WTC11 (cell line): ENCODE data around the gene GRM7. TPM values are rescaled to one million over a fixed set of nuclear protein-coding genes. Genes with fewer than 3 reads are reported as not detected.

ENCODE experiments used
- ATAC-seq: fragments of 200-7000 bp; cut with Tn5 transposase; 2 replicates; pipeline ENCODE4 v1.10.0; 2021; ENCODE audit warnings: mild to moderate bottlenecking, moderate library complexity
- CTCF ChIA-PET: fragments of 300-600 bp; sonication (Branson Sonifier 250); formaldehyde crosslinking; loops from one replicate; lab custom pipeline; 2021; ENCODE audit warnings: antibody characterized with exemption; lab: Charles Lee
- POLR2A ChIA-PET: fragments of 350-600 bp; sonication (Branson Sonifier 250); formaldehyde crosslinking; loops from one replicate; lab custom pipeline; 2021; ENCODE audit warnings: antibody characterized with exemption; lab: Charles Lee
- DNase-seq: peaks from one replicate; pipeline ENCODE4 v3.0.0; 2021; ENCODE audit warnings: low spot score
- H3K27ac Mint-ChIP-seq: 2 replicates; pipeline ENCODE4 v1.8.0; 2021; ENCODE audit warnings: mixed read lengths
- H3K27me3 Mint-ChIP-seq: 2 replicates; pipeline ENCODE4 v1.8.0; 2021; ENCODE audit warnings: low read depth, mild to moderate bottlenecking, moderate library complexity, mixed read lengths
- H3K36me3 Mint-ChIP-seq: 2 replicates; pipeline ENCODE4 v1.8.0; 2021; ENCODE audit warnings: mixed read lengths
- H3K4me1 Mint-ChIP-seq: 2 replicates; pipeline ENCODE4 v1.8.0; 2022; ENCODE audit warnings: mixed read lengths
- H3K4me3 Mint-ChIP-seq: 2 replicates; pipeline ENCODE4 v1.8.0; 2021; ENCODE audit warnings: mild to moderate bottlenecking, moderate library complexity, mixed read lengths
- H3K9me3 Mint-ChIP-seq: 2 replicates; pipeline ENCODE4 v1.8.0; 2021; ENCODE audit warnings: mixed read lengths
- ATF3 ChIP-seq: sonication (generic); formaldehyde crosslinking; conservative IDR thresholded peaks from 2 replicates; pipeline ENCODE4 v1.8.1; 2022; ENCODE audit warnings: mild to moderate bottlenecking, missing genetic modification reagents
- E2F4 ChIP-seq: sonication (generic); formaldehyde crosslinking; IDR thresholded peaks from 2 replicates; pipeline ENCODE4 v1.8.1; 2022; ENCODE audit warnings: low read depth, mild to moderate bottlenecking, moderate library complexity, missing genetic modification reagents, borderline replicate concordance
- ETV6 ChIP-seq: sonication (generic); formaldehyde crosslinking; IDR thresholded peaks from 2 replicates; pipeline ENCODE4 v1.8.1; 2022; ENCODE audit warnings: mild to moderate bottlenecking, missing genetic modification reagents
- FOXP1 ChIP-seq: sonication (generic); formaldehyde crosslinking; IDR thresholded peaks from 2 replicates; pipeline ENCODE4 v1.8.0; 2022; ENCODE audit warnings: missing genetic modification reagents, mild to moderate bottlenecking, moderate library complexity, borderline replicate concordance
- HMGA2 ChIP-seq: fragments of 250-450 bp; sonication (Bioruptor Pico); IDR thresholded peaks from 2 replicates; pipeline ENCODE4 v1.4.0; 2021; ENCODE audit warnings: mild to moderate bottlenecking, moderate library complexity
- NR3C1 ChIP-seq: sonication (generic); formaldehyde crosslinking; conservative IDR thresholded peaks from 2 replicates; pipeline ENCODE4 v1.8.1; 2023; ENCODE audit warnings: low read depth, mild to moderate bottlenecking, missing genetic modification reagents
- OVOL2 ChIP-seq: fragments of 250-450 bp; sonication (Bioruptor Pico); IDR thresholded peaks from 2 replicates; pipeline ENCODE4 v1.9.0; 2021; ENCODE audit warnings: mild to moderate bottlenecking, borderline replicate concordance
- PRRX2 ChIP-seq: fragments of 250-450 bp; sonication (Bioruptor Pico); IDR thresholded peaks from 2 replicates; pipeline ENCODE4 v1.8.0; 2021; ENCODE audit warnings: mild to moderate bottlenecking
- RELA ChIP-seq: sonication (generic); formaldehyde crosslinking; IDR thresholded peaks from 2 replicates; pipeline ENCODE4 v1.8.1; 2022; ENCODE audit warnings: missing genetic modification reagents, mild to moderate bottlenecking, borderline replicate concordance
- ZNF121 ChIP-seq: sonication (generic); formaldehyde crosslinking; IDR thresholded peaks from 2 replicates; pipeline ENCODE4 v1.8.0; 2023; ENCODE audit warnings: missing genetic modification reagents
- ZNF263 ChIP-seq: sonication (generic); formaldehyde crosslinking; IDR thresholded peaks from 2 replicates; pipeline ENCODE4 v1.8.1; 2022; ENCODE audit warnings: low read depth, mild to moderate bottlenecking, moderate library complexity, missing genetic modification reagents
- ZNF317 ChIP-seq: sonication (generic); formaldehyde crosslinking; IDR thresholded peaks from 2 replicates; pipeline ENCODE4 v1.8.1; 2023; ENCODE audit warnings: low read depth, mild to moderate bottlenecking, moderate library complexity, missing genetic modification reagents, borderline replicate concordance
- ZNF423 ChIP-seq: fragments of 250-450 bp; sonication (Bioruptor Pico); IDR thresholded peaks from 2 replicates; pipeline ENCODE4 v2.1.2; 2022; ENCODE audit warnings: mild to moderate bottlenecking, moderate library complexity
- total RNA-seq: library from RNA; stranded (reverse); gene quantifications from 3 replicates; pipeline ENCODE4 v1.2.3, GENCODE V29; 2021
- TF ChIP-seq, protein P1 (sequence below): sonication (generic); formaldehyde crosslinking; IDR thresholded peaks from 2 replicates; pipeline ENCODE4 v1.8.1; 2022; ENCODE audit warnings: missing genetic modification reagents, borderline replicate concordance
- TF ChIP-seq, protein P2 (sequence below): sonication (generic); formaldehyde crosslinking; conservative IDR thresholded peaks from 2 replicates; pipeline ENCODE4 v1.8.1; 2023; ENCODE audit warnings: mild to moderate bottlenecking, low read depth, missing genetic modification reagents, moderate library complexity
- TF ChIP-seq, protein P3 (sequence below): fragments of 250-450 bp; sonication (Bioruptor Pico); IDR thresholded peaks from 2 replicates; pipeline ENCODE4 v2.1.2; 2022; ENCODE audit warnings: mild to moderate bottlenecking, moderate library complexity

GRM7 gene
- total RNA-seq, 1 experiment from 2014 or later, result 0.42 TPM

DNA sequence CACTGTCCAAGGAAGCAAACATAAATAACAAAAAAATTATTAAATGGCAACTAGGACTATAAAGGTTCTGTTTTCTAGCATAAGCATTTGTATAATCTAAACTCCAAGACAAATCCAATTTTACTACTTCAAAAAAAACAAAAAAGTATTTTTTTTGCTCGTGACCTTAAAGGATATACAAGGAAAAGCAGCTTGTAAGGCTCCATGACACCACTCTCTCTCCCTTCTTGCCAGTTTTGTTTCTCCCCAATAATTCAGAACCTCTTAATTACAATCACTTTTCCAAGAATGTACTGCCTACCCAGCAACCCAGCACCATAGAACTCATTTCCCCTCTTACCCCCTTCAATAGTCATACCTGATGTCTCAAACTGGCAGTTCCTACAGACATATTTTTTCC, 496.2 kb downstream of the GRM7 start:
- ATAC-seq (no peak), DNase-seq (no peak)
- ChIA-PET CTCF (no interaction called here), POLR2A (no interaction called here)
- TF ChIP-seq OVOL2 (CRISPR knock-in tag) (no peak), ZNF423 (CRISPR knock-in tag) (no peak), PRRX2 (CRISPR knock-in tag) (no peak), RELA (no peak), NR3C1 (CRISPR knock-in tag) (no peak), ATF3 (CRISPR knock-in tag) (no peak), ETV6 (no peak), ZNF263 (CRISPR knock-in tag) (no peak), FOXP1 (CRISPR knock-in tag) (no peak), ZNF317 (CRISPR knock-in tag) (no peak)
- TF ChIP-seq, protein P1, sequence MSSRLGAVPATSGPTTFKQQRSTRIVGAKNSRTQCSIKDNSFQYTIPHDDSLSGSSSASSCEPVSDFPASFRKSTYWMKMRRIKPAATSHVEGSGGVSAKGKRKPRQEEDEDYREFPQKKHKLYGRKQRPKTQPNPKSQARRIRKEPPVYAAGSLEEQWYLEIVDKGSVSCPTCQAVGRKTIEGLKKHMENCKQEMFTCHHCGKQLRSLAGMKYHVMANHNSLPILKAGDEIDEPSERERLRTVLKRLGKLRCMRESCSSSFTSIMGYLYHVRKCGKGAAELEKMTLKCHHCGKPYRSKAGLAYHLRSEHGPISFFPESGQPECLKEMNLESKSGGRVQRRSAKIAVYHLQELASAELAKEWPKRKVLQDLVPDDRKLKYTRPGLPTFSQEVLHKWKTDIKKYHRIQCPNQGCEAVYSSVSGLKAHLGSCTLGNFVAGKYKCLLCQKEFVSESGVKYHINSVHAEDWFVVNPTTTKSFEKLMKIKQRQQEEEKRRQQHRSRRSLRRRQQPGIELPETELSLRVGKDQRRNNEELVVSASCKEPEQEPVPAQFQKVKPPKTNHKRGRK (CRISPR knock-in tag), result no peak
- TF ChIP-seq, protein P2, sequence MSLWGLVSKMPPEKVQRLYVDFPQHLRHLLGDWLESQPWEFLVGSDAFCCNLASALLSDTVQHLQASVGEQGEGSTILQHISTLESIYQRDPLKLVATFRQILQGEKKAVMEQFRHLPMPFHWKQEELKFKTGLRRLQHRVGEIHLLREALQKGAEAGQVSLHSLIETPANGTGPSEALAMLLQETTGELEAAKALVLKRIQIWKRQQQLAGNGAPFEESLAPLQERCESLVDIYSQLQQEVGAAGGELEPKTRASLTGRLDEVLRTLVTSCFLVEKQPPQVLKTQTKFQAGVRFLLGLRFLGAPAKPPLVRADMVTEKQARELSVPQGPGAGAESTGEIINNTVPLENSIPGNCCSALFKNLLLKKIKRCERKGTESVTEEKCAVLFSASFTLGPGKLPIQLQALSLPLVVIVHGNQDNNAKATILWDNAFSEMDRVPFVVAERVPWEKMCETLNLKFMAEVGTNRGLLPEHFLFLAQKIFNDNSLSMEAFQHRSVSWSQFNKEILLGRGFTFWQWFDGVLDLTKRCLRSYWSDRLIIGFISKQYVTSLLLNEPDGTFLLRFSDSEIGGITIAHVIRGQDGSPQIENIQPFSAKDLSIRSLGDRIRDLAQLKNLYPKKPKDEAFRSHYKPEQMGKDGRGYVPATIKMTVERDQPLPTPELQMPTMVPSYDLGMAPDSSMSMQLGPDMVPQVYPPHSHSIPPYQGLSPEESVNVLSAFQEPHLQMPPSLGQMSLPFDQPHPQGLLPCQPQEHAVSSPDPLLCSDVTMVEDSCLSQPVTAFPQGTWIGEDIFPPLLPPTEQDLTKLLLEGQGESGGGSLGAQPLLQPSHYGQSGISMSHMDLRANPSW (CRISPR knock-in tag), result no peak
- Mint-ChIP-seq H3K9me3 (no peaks in the 10 kb centered on the region), H3K4me3 (no peak overlapping the region), H3K27me3 (no peaks in the 10 kb centered on the region), H3K36me3 (no peaks in the 10 kb centered on the region), H3K27ac (no peak overlapping the region), H3K4me1 (peaks cover 5% of the 10 kb centered on the region)

GRCh38 chr3:7367968-7368367, 507.1 kb downstream of the GRM7 start:
- no peak for TF ChIP-seq HMGA2 (CRISPR knock-in tag)
- no peak for TF ChIP-seq ZNF121 (CRISPR knock-in tag)
- no peak for TF ChIP-seq E2F4
- TF ChIP-seq, protein P3, sequence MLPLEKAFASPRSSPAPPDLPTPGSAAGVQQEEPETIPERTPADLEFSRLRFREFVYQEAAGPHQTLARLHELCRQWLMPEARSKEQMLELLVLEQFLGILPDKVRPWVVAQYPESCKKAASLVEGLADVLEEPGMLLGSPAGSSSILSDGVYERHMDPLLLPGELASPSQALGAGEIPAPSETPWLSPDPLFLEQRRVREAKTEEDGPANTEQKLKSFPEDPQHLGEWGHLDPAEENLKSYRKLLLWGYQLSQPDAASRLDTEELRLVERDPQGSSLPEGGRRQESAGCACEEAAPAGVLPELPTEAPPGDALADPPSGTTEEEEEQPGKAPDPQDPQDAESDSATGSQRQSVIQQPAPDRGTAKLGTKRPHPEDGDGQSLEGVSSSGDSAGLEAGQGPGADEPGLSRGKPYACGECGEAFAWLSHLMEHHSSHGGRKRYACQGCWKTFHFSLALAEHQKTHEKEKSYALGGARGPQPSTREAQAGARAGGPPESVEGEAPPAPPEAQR (CRISPR knock-in tag), result no peak
- no peak for TF ChIP-seq ZNF423 (CRISPR knock-in tag)
- TF ChIP-seq, all 79 proteins: peak for 0
- no peak overlapping the region for H3K4me3 Mint-ChIP-seq
- no peaks in the 10 kb centered on the region for H3K27me3 Mint-ChIP-seq
- H3K27ac Mint-ChIP-seq, result no peak overlapping the region
- no peaks in the 10 kb centered on the region for H3K36me3 Mint-ChIP-seq
- ChIA-PET POLR2A (interaction anchor here (0.7 kb wide), 1 partner anchor 59 kb away, joined by 4 read pairs; no protein-coding TSS in a partner anchor), CTCF (interaction anchor here (0.7 kb wide), 1 partner anchor 179 kb away, joined by 3 read pairs; no protein-coding TSS in a partner anchor)
- no peaks in the 10 kb centered on the region for H3K9me3 Mint-ChIP-seq
- H3K4me1 Mint-ChIP-seq, result no peaks in the 10 kb centered on the region
- DNase-seq (no peak), ATAC-seq (no peak)
